WTC11 (cell line): ENCODE measurements around the gene DENND1B. TPM values are rescaled to one million over a fixed set of nuclear protein-coding genes. Genes with fewer than 3 reads are reported as not detected.

Experiments
- ATAC-seq: fragments of 200-7000 bp; cut with Tn5 transposase; 2 replicates; pipeline ENCODE4 v1.10.0; 2021; ENCODE audit warnings: mild to moderate bottlenecking, moderate library complexity
- CTCF ChIA-PET: fragments of 300-600 bp; sonication (Branson Sonifier 250); formaldehyde crosslinking; loops from one replicate; lab custom pipeline; 2021; ENCODE audit warnings: antibody characterized with exemption; lab: Charles Lee
- POLR2A ChIA-PET: fragments of 350-600 bp; sonication (Branson Sonifier 250); formaldehyde crosslinking; loops from one replicate; lab custom pipeline; 2021; ENCODE audit warnings: antibody characterized with exemption; lab: Charles Lee
- DNase-seq: peaks from one replicate; pipeline ENCODE4 v3.0.0; 2021; ENCODE audit warnings: low spot score
- H3K27ac Mint-ChIP-seq: 2 replicates; pipeline ENCODE4 v1.8.0; 2021; ENCODE audit warnings: mixed read lengths
- H3K27me3 Mint-ChIP-seq: 2 replicates; pipeline ENCODE4 v1.8.0; 2021; ENCODE audit warnings: low read depth, mild to moderate bottlenecking, moderate library complexity, mixed read lengths
- H3K36me3 Mint-ChIP-seq: 2 replicates; pipeline ENCODE4 v1.8.0; 2021; ENCODE audit warnings: mixed read lengths
- H3K4me1 Mint-ChIP-seq: 2 replicates; pipeline ENCODE4 v1.8.0; 2022; ENCODE audit warnings: mixed read lengths
- H3K4me3 Mint-ChIP-seq: 2 replicates; pipeline ENCODE4 v1.8.0; 2021; ENCODE audit warnings: mild to moderate bottlenecking, moderate library complexity, mixed read lengths
- H3K9me3 Mint-ChIP-seq: 2 replicates; pipeline ENCODE4 v1.8.0; 2021; ENCODE audit warnings: mixed read lengths
- CREM ChIP-seq: sonication (generic); formaldehyde crosslinking; IDR thresholded peaks from 2 replicates; pipeline ENCODE4 v1.8.1; 2022; ENCODE audit warnings: mild to moderate bottlenecking, missing genetic modification reagents, moderate library complexity
- ELF4 ChIP-seq: sonication (generic); formaldehyde crosslinking; IDR thresholded peaks from 2 replicates; pipeline ENCODE4 v1.8.1; 2022; ENCODE audit warnings: low read depth, mild to moderate bottlenecking, moderate library complexity, missing genetic modification reagents
- FOXP1 ChIP-seq: sonication (generic); formaldehyde crosslinking; IDR thresholded peaks from 2 replicates; pipeline ENCODE4 v1.8.0; 2022; ENCODE audit warnings: missing genetic modification reagents, mild to moderate bottlenecking, moderate library complexity, borderline replicate concordance
- IRF1 ChIP-seq: sonication (generic); formaldehyde crosslinking; IDR thresholded peaks from 2 replicates; pipeline ENCODE4 v1.8.0; 2023; ENCODE audit warnings: missing genetic modification reagents
- IRF2 ChIP-seq: sonication (generic); formaldehyde crosslinking; IDR thresholded peaks from 2 replicates; pipeline ENCODE4 v1.8.0; 2022; ENCODE audit warnings: low read depth, missing genetic modification reagents, borderline replicate concordance
- JAZF1 ChIP-seq: fragments of 250-450 bp; sonication (Bioruptor Pico); IDR thresholded peaks from 2 replicates; pipeline ENCODE4 v1.9.0; 2021; ENCODE audit warnings: moderate library complexity, mild to moderate bottlenecking, inconsistent platforms
- KAT7 ChIP-seq: sonication (generic); formaldehyde crosslinking; IDR thresholded peaks from 2 replicates; pipeline ENCODE4 v1.8.1; 2023; ENCODE audit warnings: missing genetic modification reagents, mild to moderate bottlenecking, borderline replicate concordance
- OVOL2 ChIP-seq: fragments of 250-450 bp; sonication (Bioruptor Pico); IDR thresholded peaks from 2 replicates; pipeline ENCODE4 v1.9.0; 2021; ENCODE audit warnings: mild to moderate bottlenecking, borderline replicate concordance
- PRRX2 ChIP-seq: fragments of 250-450 bp; sonication (Bioruptor Pico); IDR thresholded peaks from 2 replicates; pipeline ENCODE4 v1.8.0; 2021; ENCODE audit warnings: mild to moderate bottlenecking
- TP53 ChIP-seq: sonication (generic); formaldehyde crosslinking; IDR thresholded peaks from 2 replicates; pipeline ENCODE4 v1.8.1; 2023; ENCODE audit warnings: mild to moderate bottlenecking, missing genetic modification reagents
- ZBTB43 ChIP-seq: sonication (generic); formaldehyde crosslinking; IDR thresholded peaks from 2 replicates; pipeline ENCODE4 v1.8.1; 2023; ENCODE audit warnings: mild to moderate bottlenecking, missing genetic modification reagents
- ZNF138 ChIP-seq: sonication (generic); formaldehyde crosslinking; conservative IDR thresholded peaks from 2 replicates; pipeline ENCODE4 v1.8.1; 2022; ENCODE audit warnings: mild to moderate bottlenecking, moderate library complexity, missing genetic modification reagents
- ZNF317 ChIP-seq: sonication (generic); formaldehyde crosslinking; IDR thresholded peaks from 2 replicates; pipeline ENCODE4 v1.8.1; 2023; ENCODE audit warnings: low read depth, mild to moderate bottlenecking, moderate library complexity, missing genetic modification reagents, borderline replicate concordance
- ZNF416 ChIP-seq: fragments of 250-450 bp; sonication (Bioruptor Pico); IDR thresholded peaks from 2 replicates; pipeline ENCODE4 v1.9.0; 2021; ENCODE audit warnings: mild to moderate bottlenecking, inconsistent platforms
- ZNF512 ChIP-seq: sonication (generic); formaldehyde crosslinking; IDR thresholded peaks from 2 replicates; pipeline ENCODE4 v1.8.1; 2022; ENCODE audit warnings: missing genetic modification reagents, borderline replicate concordance
- total RNA-seq: library from RNA; stranded (reverse); gene quantifications from 3 replicates; pipeline ENCODE4 v1.2.3, GENCODE V29; 2021
- TF ChIP-seq, protein P1 (sequence below): fragments of 250-450 bp; sonication (Bioruptor Pico); conservative IDR thresholded peaks from 2 replicates; pipeline ENCODE4 v1.9.0; 2021; ENCODE audit warnings: mild to moderate bottlenecking
- TF ChIP-seq, protein P2 (sequence below): fragments of 200-600 bp; IDR thresholded peaks from 2 replicates; pipeline ENCODE4 v1.8.0; 2022; ENCODE audit warnings: antibody characterized with exemption
- TF ChIP-seq, protein P3 (sequence below): fragments of 250-450 bp; sonication (Bioruptor Pico); IDR thresholded peaks from 2 replicates; pipeline ENCODE4 v1.9.0; 2021; ENCODE audit warnings: mild to moderate bottlenecking, borderline replicate concordance

Gene DENND1B
- total RNA-seq, 1 experiment from 2014 or later = 4.3 TPM

GRCh38 chr1:197782722-197783360, 7.6 kb upstream of the DENND1B start:
- no peaks in the 10 kb centered on the region for H3K4me1 Mint-ChIP-seq
- H3K27ac Mint-ChIP-seq = no peak overlapping the region
- H3K27me3 Mint-ChIP-seq = no peaks in the 10 kb centered on the region
- TF ChIP-seq, protein P1, sequence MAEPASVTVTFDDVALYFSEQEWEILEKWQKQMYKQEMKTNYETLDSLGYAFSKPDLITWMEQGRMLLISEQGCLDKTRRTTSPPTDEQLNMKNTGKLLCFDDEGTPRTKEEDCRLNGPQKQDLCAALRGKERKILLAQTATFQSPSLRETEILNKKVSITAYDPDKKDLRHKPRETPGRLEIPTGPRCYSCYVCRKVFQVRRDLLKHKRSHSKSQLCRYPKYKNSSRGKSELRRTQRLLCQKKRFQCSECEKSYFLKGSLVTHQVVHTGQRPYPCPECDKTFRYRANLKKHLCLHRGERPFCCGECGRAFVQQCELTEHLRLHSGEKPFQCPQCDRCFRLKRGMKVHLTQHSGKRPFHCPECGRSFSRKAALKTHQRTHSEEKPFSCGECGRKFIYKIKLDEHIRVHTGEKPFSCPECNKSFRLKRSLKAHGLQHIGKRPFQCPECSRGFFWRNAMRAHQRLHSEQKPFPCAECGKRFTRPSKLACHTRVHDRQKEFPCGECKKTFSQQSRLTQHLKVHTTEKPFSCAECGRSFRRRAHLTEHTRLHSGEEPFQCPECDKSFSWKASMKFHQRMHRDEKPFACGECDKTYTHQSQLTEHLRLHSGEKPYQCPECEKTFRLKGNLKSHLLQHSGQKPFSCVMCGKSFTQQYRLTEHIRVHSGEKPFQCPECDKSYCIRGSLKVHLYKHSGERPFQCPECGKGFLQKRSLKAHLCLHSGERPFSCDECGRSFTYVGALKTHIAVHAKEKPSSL (CRISPR knock-in tag) = no peak
- TF ChIP-seq, protein P2, sequence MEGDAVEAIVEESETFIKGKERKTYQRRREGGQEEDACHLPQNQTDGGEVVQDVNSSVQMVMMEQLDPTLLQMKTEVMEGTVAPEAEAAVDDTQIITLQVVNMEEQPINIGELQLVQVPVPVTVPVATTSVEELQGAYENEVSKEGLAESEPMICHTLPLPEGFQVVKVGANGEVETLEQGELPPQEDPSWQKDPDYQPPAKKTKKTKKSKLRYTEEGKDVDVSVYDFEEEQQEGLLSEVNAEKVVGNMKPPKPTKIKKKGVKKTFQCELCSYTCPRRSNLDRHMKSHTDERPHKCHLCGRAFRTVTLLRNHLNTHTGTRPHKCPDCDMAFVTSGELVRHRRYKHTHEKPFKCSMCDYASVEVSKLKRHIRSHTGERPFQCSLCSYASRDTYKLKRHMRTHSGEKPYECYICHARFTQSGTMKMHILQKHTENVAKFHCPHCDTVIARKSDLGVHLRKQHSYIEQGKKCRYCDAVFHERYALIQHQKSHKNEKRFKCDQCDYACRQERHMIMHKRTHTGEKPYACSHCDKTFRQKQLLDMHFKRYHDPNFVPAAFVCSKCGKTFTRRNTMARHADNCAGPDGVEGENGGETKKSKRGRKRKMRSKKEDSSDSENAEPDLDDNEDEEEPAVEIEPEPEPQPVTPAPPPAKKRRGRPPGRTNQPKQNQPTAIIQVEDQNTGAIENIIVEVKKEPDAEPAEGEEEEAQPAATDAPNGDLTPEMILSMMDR = no peak
- TF ChIP-seq ZNF138 = no peak
- TF ChIP-seq ZNF416 (CRISPR knock-in tag) = no peak
- TF ChIP-seq IRF2 (CRISPR knock-in tag) = no peak
- DNase-seq (no peak), ATAC-seq (no peak)
- H3K4me3 Mint-ChIP-seq = no peak overlapping the region
- H3K9me3 Mint-ChIP-seq = peaks cover 9% of the 10 kb centered on the region
- CTCF ChIA-PET = no interaction called here
- POLR2A ChIA-PET = no interaction called here
- H3K36me3 Mint-ChIP-seq = no peaks in the 10 kb centered on the region

DNA sequence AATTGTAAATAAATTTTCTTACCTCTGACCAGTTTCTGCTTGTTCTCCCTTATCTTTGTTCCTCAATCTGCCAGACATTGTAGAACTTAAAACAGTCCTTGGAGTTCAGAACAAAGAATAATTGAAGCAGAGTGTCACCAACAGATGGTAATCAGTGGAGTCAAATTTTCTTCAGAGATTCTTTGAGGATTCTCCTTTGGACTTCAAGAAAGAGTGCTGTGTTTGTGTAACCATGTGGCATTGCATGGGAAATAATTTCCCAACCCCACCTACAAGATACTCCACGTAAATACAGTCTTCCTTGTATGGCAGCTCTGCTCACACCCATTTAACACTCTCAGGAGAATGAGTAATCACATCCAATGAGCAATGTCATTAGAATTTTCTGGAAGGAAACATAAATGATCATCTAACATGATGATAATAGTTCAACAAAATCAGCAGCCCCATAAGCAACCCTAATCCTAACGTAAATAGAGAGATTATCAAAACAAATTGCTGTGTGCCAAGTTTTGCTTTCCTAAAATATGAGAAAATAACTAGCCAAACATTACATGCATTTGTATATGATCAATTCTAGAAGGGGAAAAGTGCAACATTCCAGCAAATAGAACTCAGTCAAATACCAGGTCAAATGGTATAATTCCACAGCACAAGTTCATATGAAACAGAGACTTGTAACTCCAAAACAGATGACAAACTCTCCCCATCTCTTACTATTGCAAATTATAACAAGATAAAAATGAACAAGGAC, 6.9 kb upstream of the DENND1B start:
- no peak for ATAC-seq
- peaks cover 9% of the 10 kb centered on the region for H3K9me3 Mint-ChIP-seq
- no peaks in the 10 kb centered on the region for H3K4me1 Mint-ChIP-seq
- no peak for TF ChIP-seq ZNF317 (CRISPR knock-in tag)
- no peak for TF ChIP-seq ELF4 (CRISPR knock-in tag)
- no peak for TF ChIP-seq PRRX2 (CRISPR knock-in tag)
- TF ChIP-seq ZBTB43 (CRISPR knock-in tag) = no peak
- no peak for TF ChIP-seq OVOL2 (CRISPR knock-in tag)
- no peak for TF ChIP-seq ZNF512 (CRISPR knock-in tag)
- no peak for TF ChIP-seq KAT7 (CRISPR knock-in tag)
- TF ChIP-seq TP53 = no peak
- TF ChIP-seq FOXP1 = no peak
- TF ChIP-seq JAZF1 (CRISPR knock-in tag) = no peak
- no peak for TF ChIP-seq CREM (CRISPR knock-in tag)
- no peak for TF ChIP-seq IRF1 (CRISPR knock-in tag)
- TF ChIP-seq, protein P3, sequence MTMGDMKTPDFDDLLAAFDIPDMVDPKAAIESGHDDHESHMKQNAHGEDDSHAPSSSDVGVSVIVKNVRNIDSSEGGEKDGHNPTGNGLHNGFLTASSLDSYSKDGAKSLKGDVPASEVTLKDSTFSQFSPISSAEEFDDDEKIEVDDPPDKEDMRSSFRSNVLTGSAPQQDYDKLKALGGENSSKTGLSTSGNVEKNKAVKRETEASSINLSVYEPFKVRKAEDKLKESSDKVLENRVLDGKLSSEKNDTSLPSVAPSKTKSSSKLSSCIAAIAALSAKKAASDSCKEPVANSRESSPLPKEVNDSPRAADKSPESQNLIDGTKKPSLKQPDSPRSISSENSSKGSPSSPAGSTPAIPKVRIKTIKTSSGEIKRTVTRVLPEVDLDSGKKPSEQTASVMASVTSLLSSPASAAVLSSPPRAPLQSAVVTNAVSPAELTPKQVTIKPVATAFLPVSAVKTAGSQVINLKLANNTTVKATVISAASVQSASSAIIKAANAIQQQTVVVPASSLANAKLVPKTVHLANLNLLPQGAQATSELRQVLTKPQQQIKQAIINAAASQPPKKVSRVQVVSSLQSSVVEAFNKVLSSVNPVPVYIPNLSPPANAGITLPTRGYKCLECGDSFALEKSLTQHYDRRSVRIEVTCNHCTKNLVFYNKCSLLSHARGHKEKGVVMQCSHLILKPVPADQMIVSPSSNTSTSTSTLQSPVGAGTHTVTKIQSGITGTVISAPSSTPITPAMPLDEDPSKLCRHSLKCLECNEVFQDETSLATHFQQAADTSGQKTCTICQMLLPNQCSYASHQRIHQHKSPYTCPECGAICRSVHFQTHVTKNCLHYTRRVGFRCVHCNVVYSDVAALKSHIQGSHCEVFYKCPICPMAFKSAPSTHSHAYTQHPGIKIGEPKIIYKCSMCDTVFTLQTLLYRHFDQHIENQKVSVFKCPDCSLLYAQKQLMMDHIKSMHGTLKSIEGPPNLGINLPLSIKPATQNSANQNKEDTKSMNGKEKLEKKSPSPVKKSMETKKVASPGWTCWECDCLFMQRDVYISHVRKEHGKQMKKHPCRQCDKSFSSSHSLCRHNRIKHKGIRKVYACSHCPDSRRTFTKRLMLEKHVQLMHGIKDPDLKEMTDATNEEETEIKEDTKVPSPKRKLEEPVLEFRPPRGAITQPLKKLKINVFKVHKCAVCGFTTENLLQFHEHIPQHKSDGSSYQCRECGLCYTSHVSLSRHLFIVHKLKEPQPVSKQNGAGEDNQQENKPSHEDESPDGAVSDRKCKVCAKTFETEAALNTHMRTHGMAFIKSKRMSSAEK (CRISPR knock-in tag) = no peak

More for the DNA sequence above, 6.9 kb upstream of the DENND1B start:
- POLR2A ChIA-PET = no interaction called here
- CTCF ChIA-PET = no interaction called here
- H3K27me3 Mint-ChIP-seq = no peaks in the 10 kb centered on the region
- no peaks in the 10 kb centered on the region for H3K36me3 Mint-ChIP-seq
- H3K4me3 Mint-ChIP-seq = no peak overlapping the region
- no peak overlapping the region for H3K27ac Mint-ChIP-seq
- DNase-seq = no peak
